ENCODE measurements around the gene ARL14EPL. TPM values are rescaled to one million over a fixed set of nuclear protein-coding genes. Genes with fewer than 3 reads are reported as not detected.

ARL14EPL gene
- total and polyA plus RNA-seq, 9 donors, result 0.88 TPM; not detected in 8

- Histone ChIP-seq H3K36me3 (no peaks in the 10 kb centered on the region), H3K4me1 (ENCODE audit: insufficient read depth) (no peaks in the 10 kb centered on the region), H3K27ac (no peak overlapping the region), H3K27me3 (no peaks in the 10 kb centered on the region), H3K4me3 (no peak overlapping the region), H3K9me3 (no peaks in the 10 kb centered on the region)
- intact Hi-C loops (cut with DNase I), result no loop called here
- TF ChIP-seq POLR2A (IDR thresholded peaks at IDR 0.05) (no peak), EP300 (IDR thresholded peaks at IDR 0.05) (no peak)
- no peak for DNase-seq
These were observed 8.7 kb upstream of the ARL14EPL start for GRCh38 chr5:116023619-116024018.

- intact Hi-C loops (cut with DNase I), result no loop called here
- Histone ChIP-seq H3K9me3 (no peaks in the 10 kb centered on the region), H3K4me1 (ENCODE audit: insufficient read depth) (no peaks in the 10 kb centered on the region), H3K27ac (no peak overlapping the region), H3K36me3 (no peaks in the 10 kb centered on the region), H3K27me3 (no peaks in the 10 kb centered on the region), H3K4me3 (no peak overlapping the region)
- no peak for TF ChIP-seq EP300 (IDR thresholded peaks at IDR 0.05)
- no peak for TF ChIP-seq POLR2A (IDR thresholded peaks at IDR 0.05)
- no peak for TF ChIP-seq CTCF (IDR thresholded peaks at IDR 0.05)
- no peak for DNase-seq
- 53 to 83% (median 69%) methylated on average over 1 of the region's 1 CpG for WGBS, 3 donors
These were observed 6.4 kb upstream of the ARL14EPL start for GRCh38 chr5:116025866-116026265.

- no peaks in the 10 kb centered on the region for H3K9me3 ChIP-seq
- no peaks in the 10 kb centered on the region for H3K4me1 ChIP-seq (ENCODE audit: insufficient read depth)
- no peak overlapping the region for H3K27ac ChIP-seq
- 91 to 92% (median 92%) methylated on average over 3 of the region's 3 CpGs for WGBS, 3 donors
- DNase-seq, result no peak
- H3K27me3 ChIP-seq, result no peaks in the 10 kb centered on the region
- H3K4me3 ChIP-seq, result no peak overlapping the region
- TF ChIP-seq CTCF (IDR thresholded peaks at IDR 0.05) (no peak), EP300 (IDR thresholded peaks at IDR 0.05) (no peak), POLR2A (IDR thresholded peaks at IDR 0.05) (no peak)
- H3K36me3 ChIP-seq, result no peaks in the 10 kb centered on the region
- intact Hi-C loops (cut with DNase I), result no loop called here
These were observed 719 bp downstream of the ARL14EPL start for GRCh38 chr5:116032991-116033390.

DNA sequence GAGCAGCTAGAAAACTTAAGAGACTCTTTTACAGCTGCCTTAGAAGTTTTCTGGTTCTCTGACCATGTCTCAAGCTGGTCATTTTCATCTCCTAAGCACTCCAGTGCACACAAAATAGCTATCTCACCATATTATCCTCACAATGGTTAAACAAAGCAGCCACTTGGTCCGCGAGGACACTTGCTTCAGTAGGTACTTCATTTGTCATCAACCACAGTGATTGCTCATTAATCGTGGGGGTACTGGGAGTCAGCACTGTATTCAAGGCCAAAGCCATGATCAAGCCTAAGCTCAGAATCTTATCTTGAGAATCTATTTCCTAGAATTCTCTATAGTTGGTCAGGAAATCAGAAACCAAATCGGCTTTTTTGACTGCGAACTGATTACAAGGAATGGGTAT, 2.9 kb downstream of the ARL14EPL start:
- no peak for TF ChIP-seq POLR2A (IDR thresholded peaks at IDR 0.05)
- Histone ChIP-seq H3K36me3 (no peaks in the 10 kb centered on the region), H3K4me1 (ENCODE audit: insufficient read depth) (no peaks in the 10 kb centered on the region), H3K9me3 (no peaks in the 10 kb centered on the region), H3K27me3 (no peaks in the 10 kb centered on the region), H3K4me3 (no peak overlapping the region), H3K27ac (no peak overlapping the region)
- intact Hi-C loops (cut with DNase I), result no loop called here
- DNase-seq, result no peak
- 85 to 94% (median 88%) methylated on average over 5 of the region's 5 CpGs for WGBS, 3 donors

- intact Hi-C loops (cut with DNase I), result no loop called here
- no peaks in the 10 kb centered on the region for H3K36me3 ChIP-seq
- H3K9me3 ChIP-seq, result no peaks in the 10 kb centered on the region
- WGBS, 3 donors, result 65 to 80% (median 72%) methylated on average over 3 of the region's 3 CpGs
- no peaks in the 10 kb centered on the region for H3K27me3 ChIP-seq
- no peaks in the 10 kb centered on the region for H3K4me1 ChIP-seq (ENCODE audit: insufficient read depth)
- no peak for DNase-seq
- no peak overlapping the region for H3K27ac ChIP-seq
- no peak overlapping the region for H3K4me3 ChIP-seq
- no peak for TF ChIP-seq POLR2A (IDR thresholded peaks at IDR 0.05)
- TF ChIP-seq CTCF (IDR thresholded peaks at IDR 0.05), result no peak
- TF ChIP-seq EP300 (IDR thresholded peaks at IDR 0.05), result no peak
These were observed 5.1 kb downstream of the ARL14EPL start for GRCh38 chr5:116037236-116037822.
